ENCODE results near the gene LIPI.

The LIPI gene

GRCh38 chr21:14088391-14088790, 122.4 kb downstream of the LIPI start:
- no peak for TF ChIP-seq CTCF (IDR thresholded peaks at IDR 0.05)

- TF ChIP-seq CTCF (IDR thresholded peaks at IDR 0.05) = no peak
These were observed 124.2 kb downstream of the LIPI start for GRCh38 chr21:14086553-14086952.

- TF ChIP-seq CTCF (IDR thresholded peaks at IDR 0.05) = no peak
These were observed 126.1 kb downstream of the LIPI start for GRCh38 chr21:14084701-14085100.

GRCh38 chr21:14084068-14084501, 126.7 kb downstream of the LIPI start:
- no peak for TF ChIP-seq CTCF (IDR thresholded peaks at IDR 0.05)

GRCh38 chr21:14080764-14081096, 130.0 kb downstream of the LIPI start:
- TF ChIP-seq CTCF (IDR thresholded peaks at IDR 0.05) = no peak

- no peak for TF ChIP-seq CTCF (IDR thresholded peaks at IDR 0.05)
These were observed 130.6 kb downstream of the LIPI start for GRCh38 chr21:14080040-14080763.

GRCh38 chr21:14078746-14079375, 131.9 kb downstream of the LIPI start:
- TF ChIP-seq CTCF (IDR thresholded peaks at IDR 0.05) = no peak
